Measurements from ENCODE around the gene SH2D4B.

The SH2D4B gene

DNA sequence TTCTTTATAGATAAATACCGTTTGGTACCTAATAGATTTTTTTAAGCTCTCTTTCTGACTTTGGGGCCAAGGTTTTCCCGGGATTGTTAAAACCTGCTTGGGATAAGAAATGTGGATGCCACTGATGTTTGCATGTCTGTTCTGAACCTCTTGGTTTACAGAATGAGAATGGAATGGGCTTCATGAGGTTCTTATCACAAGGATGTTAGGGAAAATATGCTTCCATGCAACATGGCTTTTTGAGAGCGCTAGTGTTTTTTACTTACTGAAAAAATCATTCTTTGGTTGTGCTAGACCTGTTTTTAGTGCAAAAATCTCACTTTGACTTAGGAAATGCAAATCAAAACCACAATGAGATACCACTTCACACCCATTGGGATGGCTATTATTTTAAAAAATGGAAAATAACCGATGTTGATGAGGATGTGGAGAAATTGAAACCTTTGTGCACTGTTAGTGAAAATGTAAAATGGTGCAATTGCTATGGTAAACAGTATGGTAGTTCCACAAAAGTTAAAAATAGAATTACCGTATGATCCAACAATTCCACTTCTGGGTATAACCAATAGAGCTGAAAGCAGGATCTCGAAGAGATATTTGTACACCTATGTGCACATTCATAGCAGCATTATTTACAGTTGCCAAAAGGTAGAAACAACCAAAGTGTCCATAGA is 44.7 kb upstream of the SH2D4B start:
- H3K27ac ChIP-seq: no peak overlapping the region
- no peaks in the 10 kb centered on the region for H3K36me3 ChIP-seq (ENCODE audit: insufficient read depth)
- no peaks in the 10 kb centered on the region for H4K20me1 ChIP-seq (ENCODE audit: insufficient read depth)
- H2AFZ ChIP-seq (ENCODE audit: low read depth): no peak overlapping the region
- no peak overlapping the region for H3K4me3 ChIP-seq (IDR thresholded peaks at IDR 0.05; ENCODE audit: insufficient read depth, low read depth, low read length)
- no peak overlapping the region for H3K4me2 ChIP-seq
- TF ChIP-seq, protein P1, sequence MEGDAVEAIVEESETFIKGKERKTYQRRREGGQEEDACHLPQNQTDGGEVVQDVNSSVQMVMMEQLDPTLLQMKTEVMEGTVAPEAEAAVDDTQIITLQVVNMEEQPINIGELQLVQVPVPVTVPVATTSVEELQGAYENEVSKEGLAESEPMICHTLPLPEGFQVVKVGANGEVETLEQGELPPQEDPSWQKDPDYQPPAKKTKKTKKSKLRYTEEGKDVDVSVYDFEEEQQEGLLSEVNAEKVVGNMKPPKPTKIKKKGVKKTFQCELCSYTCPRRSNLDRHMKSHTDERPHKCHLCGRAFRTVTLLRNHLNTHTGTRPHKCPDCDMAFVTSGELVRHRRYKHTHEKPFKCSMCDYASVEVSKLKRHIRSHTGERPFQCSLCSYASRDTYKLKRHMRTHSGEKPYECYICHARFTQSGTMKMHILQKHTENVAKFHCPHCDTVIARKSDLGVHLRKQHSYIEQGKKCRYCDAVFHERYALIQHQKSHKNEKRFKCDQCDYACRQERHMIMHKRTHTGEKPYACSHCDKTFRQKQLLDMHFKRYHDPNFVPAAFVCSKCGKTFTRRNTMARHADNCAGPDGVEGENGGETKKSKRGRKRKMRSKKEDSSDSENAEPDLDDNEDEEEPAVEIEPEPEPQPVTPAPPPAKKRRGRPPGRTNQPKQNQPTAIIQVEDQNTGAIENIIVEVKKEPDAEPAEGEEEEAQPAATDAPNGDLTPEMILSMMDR (conservative IDR thresholded peaks at IDR 0.05; ENCODE audit: low read depth, low read length): no peak
- H3K4me1 ChIP-seq (ENCODE audit: low read depth, poor library complexity, severe bottlenecking): no peaks in the 10 kb centered on the region
- no peaks in the 10 kb centered on the region for H3K27me3 ChIP-seq (ENCODE audit: insufficient read depth, low read depth)
- no peaks in the 10 kb centered on the region for H3K79me2 ChIP-seq (ENCODE audit: insufficient read depth, low read depth)
- H3K9ac ChIP-seq: no peak overlapping the region

DNA sequence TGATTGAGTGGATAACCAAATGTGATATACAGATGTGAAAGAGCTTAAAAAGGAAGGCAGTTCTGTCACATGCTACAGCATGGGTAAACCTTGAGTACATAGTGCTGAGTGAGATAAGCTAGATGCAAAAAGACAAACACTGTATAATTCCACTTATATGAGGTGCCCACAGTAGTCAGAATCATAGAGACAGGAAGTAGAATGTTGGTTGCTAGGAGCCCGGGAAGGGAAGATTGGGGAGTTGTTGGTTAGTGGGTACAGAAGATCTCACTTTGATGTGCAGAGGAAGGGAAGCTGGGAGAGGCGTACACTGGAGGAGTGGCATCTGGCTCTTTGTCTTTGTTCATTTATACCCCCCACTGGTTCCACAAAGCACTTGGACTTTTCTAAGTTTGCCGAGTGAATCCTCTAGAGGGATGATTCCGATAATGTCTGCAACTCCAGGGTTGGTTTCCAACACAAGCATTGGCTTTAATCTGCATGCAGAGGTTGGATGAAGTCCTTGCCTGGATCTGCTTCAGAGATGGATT is 44.1 kb upstream of the SH2D4B start:
- Histone ChIP-seq H2AFZ (ENCODE audit: low read depth) (no peak overlapping the region), H3K4me1 (ENCODE audit: low read depth, poor library complexity, severe bottlenecking) (no peaks in the 10 kb centered on the region), H3K36me3 (ENCODE audit: insufficient read depth) (no peaks in the 10 kb centered on the region), H3K4me2 (no peak overlapping the region), H3K4me3 (IDR thresholded peaks at IDR 0.05; ENCODE audit: insufficient read depth, low read depth, low read length) (no peak overlapping the region), H3K9ac (no peak overlapping the region), H3K79me2 (ENCODE audit: insufficient read depth, low read depth) (no peaks in the 10 kb centered on the region), H3K27ac (no peak overlapping the region), H4K20me1 (ENCODE audit: insufficient read depth) (no peaks in the 10 kb centered on the region), H3K27me3 (ENCODE audit: insufficient read depth, low read depth) (no peaks in the 10 kb centered on the region)
- TF ChIP-seq, protein P1 (conservative IDR thresholded peaks at IDR 0.05; ENCODE audit: low read depth, low read length): no peak

DNA sequence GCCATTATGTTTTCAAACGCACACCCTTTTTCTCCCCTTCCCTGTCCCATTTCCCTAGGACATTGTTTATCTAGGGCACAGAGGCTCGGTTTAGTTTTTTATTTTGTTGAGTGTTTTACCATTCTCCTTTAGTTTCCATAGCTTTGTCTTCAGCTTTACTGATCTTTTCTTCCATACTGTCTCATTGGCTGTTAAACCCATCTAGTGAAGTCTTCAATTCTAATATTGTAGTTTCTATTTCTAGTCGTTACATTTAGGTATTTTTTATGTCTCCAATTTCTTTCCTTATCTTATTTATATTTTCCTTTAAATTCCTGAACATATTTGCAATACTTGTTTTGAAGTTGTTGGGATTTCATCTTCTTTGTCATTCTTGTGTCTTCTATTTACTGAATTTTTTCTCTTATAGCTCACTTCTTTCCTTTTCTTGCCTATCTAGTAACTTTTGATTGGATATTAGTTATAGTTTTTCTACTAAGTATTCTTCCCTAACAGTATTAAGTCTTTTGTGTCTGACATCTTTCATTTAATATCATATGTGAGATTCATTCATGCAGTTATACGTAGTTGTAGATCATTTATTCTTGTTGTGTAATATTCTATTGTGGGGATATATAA is 41.0 kb upstream of the SH2D4B start:
- Histone ChIP-seq H4K20me1 (ENCODE audit: insufficient read depth) (no peaks in the 10 kb centered on the region), H3K4me2 (no peak overlapping the region), H3K27me3 (ENCODE audit: insufficient read depth, low read depth) (no peaks in the 10 kb centered on the region), H2AFZ (ENCODE audit: low read depth) (no peak overlapping the region), H3K27ac (no peak overlapping the region), H3K4me3 (IDR thresholded peaks at IDR 0.05; ENCODE audit: insufficient read depth, low read depth, low read length) (no peak overlapping the region), H3K36me3 (ENCODE audit: insufficient read depth) (no peaks in the 10 kb centered on the region), H3K9ac (no peak overlapping the region), H3K79me2 (ENCODE audit: insufficient read depth, low read depth) (no peaks in the 10 kb centered on the region), H3K4me1 (ENCODE audit: low read depth, poor library complexity, severe bottlenecking) (peaks cover 3% of the 10 kb centered on the region)
- TF ChIP-seq, protein P1 (conservative IDR thresholded peaks at IDR 0.05; ENCODE audit: low read depth, low read length): no peak

DNA sequence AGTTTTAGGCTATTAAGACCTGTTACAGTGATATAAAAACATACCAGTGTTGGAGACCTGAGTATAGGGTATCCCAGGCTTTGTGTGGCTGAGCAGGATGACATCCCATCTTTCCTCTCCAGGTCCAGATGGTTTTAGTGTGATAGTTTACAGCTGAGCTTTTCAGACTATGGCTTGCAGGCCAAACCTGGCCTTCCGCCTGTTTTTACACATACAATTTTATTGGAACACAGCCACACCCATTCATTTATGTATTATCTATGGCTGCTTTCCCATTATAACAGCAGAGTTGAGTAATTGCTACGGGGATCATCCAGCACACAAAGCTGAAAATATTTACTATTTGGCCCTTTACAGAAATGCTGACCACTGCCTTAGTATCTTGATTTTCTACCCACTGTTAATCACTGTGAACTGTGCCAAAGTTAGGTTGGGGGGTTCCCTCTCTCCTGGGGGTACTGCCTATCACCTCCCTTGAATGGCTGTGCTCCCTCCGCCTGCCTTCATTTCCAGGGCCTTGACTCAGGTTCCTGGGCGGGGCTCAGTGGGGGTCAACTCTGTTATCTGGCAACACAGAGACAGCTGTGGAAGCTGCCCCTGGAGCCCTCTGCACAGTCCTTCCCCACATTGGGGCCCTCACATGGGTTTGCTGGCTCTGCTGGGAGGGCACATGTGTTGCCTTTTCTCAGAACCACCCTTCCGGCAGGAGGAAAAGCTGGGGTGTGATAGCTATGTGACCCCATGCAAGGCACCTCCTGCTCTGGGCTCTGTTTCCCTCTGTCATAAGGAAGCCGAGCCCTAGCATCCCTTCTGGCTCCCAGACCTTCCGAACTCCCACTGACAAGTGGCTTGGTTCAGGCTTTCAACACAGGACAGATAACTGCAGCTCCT is 40.3 kb upstream of the SH2D4B start:
- TF ChIP-seq, protein P1 (conservative IDR thresholded peaks at IDR 0.05; ENCODE audit: low read depth, low read length): no peak
- Histone ChIP-seq H3K36me3 (ENCODE audit: insufficient read depth) (no peaks in the 10 kb centered on the region), H3K79me2 (ENCODE audit: insufficient read depth, low read depth) (no peaks in the 10 kb centered on the region), H3K27ac (no peak overlapping the region), H2AFZ (ENCODE audit: low read depth) (no peak overlapping the region), H3K4me3 (IDR thresholded peaks at IDR 0.05; ENCODE audit: insufficient read depth, low read depth, low read length) (no peak overlapping the region), H3K4me1 (ENCODE audit: low read depth, poor library complexity, severe bottlenecking) (peaks cover 3% of the 10 kb centered on the region), H3K27me3 (ENCODE audit: insufficient read depth, low read depth) (no peaks in the 10 kb centered on the region), H4K20me1 (ENCODE audit: insufficient read depth) (no peaks in the 10 kb centered on the region), H3K9ac (no peak overlapping the region), H3K4me2 (no peak overlapping the region)
